ENCODE results near the gene CRAMP1. TPM values are rescaled to one million over a fixed set of nuclear protein-coding genes. Genes with fewer than 3 reads are reported as not detected.

The CRAMP1 gene, protein sequence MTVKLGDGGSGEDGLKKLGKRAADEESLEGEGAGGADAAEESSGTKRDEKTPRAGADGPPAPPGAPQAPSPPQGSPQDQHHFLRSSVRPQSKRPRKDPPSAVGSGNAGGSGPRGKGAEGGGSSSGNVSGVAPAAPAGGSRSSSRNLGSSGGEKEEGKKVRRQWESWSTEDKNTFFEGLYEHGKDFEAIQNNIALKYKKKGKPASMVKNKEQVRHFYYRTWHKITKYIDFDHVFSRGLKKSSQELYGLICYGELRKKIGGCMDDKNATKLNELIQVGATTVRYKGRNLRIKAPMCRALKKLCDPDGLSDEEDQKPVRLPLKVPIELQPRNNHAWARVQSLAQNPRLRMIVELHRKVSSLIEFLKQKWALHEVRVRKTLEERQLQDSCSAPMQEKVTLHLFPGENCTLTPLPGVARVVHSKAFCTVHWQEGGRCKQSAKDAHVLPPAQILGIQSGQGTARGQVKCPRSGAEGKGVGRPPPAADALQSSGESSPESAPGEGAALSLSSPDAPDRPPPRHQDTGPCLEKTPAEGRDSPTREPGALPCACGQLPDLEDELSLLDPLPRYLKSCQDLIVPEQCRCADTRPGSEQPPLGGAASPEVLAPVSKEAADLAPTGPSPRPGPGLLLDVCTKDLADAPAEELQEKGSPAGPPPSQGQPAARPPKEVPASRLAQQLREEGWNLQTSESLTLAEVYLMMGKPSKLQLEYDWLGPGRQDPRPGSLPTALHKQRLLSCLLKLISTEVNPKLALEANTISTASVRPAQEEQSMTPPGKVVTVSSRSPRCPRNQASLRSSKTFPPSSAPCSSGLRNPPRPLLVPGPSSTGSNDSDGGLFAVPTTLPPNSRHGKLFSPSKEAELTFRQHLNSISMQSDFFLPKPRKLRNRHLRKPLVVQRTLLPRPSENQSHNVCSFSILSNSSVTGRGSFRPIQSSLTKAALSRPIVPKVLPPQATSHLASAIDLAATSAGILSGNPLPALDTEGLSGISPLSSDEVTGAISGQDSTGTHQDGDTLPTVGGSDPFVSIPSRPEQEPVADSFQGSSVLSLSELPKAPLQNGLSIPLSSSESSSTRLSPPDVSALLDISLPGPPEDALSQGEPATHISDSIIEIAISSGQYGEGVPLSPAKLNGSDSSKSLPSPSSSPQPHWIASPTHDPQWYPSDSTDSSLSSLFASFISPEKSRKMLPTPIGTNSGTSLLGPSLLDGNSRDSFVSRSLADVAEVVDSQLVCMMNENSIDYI (N-terminal part only)
- total RNA-seq = 10 to 100 TPM; 12.0 to 20.6 TPM

DNA sequence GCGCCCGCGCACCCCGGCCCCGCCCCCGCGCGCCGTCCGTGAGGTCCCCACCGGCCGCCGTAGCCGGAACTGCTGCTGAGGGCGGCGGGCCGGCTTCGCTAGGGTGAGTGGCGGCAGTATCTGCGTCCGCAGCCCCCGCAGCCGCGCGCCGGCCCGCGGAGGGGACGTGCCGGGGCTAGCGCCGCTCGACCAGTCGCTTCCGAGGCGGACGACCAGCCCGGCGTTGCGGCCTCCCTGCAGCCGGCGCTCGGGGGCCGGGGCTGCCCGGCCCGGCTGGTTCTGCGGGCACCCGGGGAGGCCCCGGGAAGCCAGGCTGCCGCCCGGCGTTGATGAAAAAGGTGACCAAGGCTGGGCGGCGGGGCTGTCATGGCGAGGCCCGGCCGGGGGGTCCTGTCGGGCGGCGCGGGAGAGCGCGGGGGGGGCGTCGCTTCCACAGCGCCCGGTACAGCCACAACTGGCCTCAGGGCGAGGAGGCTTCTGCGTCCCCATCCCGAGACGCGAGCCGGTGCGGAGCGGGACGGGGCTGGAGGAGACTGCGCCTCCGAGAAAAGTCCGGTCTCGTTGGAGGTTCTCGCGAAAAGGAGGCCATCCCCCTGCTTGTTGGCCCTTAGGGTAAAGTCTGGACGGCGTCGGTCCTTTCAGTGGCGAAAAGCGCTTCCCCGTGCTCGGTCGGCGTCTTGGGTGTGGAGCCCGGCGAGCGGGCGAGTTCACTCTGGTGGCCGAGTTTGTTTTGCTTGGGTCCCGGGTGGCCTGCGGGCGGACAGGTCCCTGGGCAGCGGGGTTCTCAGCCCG lies at the start of gene CRAMP1:
Gene CRAMP1, plus strand, starts transcription at position 41 of the 792 bp plus-strand sequence. CDS start 2,280 bp downstream, outside the sequence.
- Mint-ChIP-seq H3K4me3 (peak within 1 kb of the TSS; percentile 92), H3K9me3 (no peaks in the 10 kb centered on the region), H3K36me3 (ENCODE audit: low read depth) (peaks cover 32% of the 10 kb centered on the region), H3K27me3 (no peaks in the 10 kb centered on the region), H3K27ac (peak within 1 kb of the TSS; percentile 96), H3K4me1 (peaks cover 17% of the 10 kb centered on the region)
- no peak for ATAC-seq (replicated peaks)

DNA sequence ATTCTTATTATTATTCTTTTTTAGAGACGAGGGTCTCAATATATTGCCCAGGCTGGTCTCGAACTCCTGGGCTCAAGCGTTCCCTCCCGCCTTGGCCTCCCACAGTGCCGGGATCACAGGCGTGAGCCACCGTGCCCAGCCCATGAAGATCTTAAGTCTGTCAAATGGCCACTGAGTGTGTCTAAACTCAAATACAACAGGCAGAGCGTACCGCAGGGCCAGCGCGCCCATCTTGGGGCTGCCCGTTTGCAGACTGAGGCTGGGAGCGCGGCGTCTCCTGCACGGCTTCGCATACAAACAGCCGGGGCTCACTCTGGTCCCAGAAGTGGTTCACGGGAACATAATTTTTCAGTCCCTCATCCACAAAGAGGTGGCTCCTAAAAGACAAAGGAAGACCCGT lies 48.4 kb upstream of the CRAMP1 start:
- no peak overlapping the region for H3K27ac Mint-ChIP-seq
- H3K4me3 Mint-ChIP-seq = no peak overlapping the region
- no peaks in the 10 kb centered on the region for H3K27me3 Mint-ChIP-seq
- ATAC-seq (replicated peaks) = no peak
- peaks cover 15% of the 10 kb centered on the region for H3K4me1 Mint-ChIP-seq
- no peaks in the 10 kb centered on the region for H3K36me3 Mint-ChIP-seq (ENCODE audit: low read depth)
- H3K9me3 Mint-ChIP-seq = peaks cover 3% of the 10 kb centered on the region

DNA sequence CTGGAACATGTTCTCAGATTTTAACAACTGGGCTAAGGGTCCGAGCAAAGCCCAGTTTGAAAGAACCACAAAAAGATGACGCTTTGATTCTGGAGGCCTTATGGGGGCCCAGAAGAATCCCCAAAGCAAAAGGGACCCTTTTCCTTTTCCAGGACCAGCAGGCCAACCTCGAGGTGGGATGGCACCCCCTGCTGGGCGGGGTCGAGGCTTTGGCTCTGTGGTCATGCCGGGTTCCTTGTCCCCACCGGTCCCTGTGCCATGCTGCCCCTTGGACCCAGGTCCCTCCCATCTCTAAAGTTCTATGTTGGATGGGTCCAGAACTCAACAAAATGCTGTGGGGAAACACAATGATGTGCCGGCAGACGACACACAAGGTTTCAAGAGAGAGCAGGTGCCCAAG lies 47.8 kb upstream of the CRAMP1 start:
- H3K36me3 Mint-ChIP-seq (ENCODE audit: low read depth) = no peaks in the 10 kb centered on the region
- H3K27me3 Mint-ChIP-seq = no peaks in the 10 kb centered on the region
- no peak overlapping the region for H3K27ac Mint-ChIP-seq
- no peak overlapping the region for H3K4me3 Mint-ChIP-seq
- H3K4me1 Mint-ChIP-seq = peaks cover 14% of the 10 kb centered on the region
- H3K9me3 Mint-ChIP-seq = peaks cover 3% of the 10 kb centered on the region
- no peak for ATAC-seq (replicated peaks)

DNA sequence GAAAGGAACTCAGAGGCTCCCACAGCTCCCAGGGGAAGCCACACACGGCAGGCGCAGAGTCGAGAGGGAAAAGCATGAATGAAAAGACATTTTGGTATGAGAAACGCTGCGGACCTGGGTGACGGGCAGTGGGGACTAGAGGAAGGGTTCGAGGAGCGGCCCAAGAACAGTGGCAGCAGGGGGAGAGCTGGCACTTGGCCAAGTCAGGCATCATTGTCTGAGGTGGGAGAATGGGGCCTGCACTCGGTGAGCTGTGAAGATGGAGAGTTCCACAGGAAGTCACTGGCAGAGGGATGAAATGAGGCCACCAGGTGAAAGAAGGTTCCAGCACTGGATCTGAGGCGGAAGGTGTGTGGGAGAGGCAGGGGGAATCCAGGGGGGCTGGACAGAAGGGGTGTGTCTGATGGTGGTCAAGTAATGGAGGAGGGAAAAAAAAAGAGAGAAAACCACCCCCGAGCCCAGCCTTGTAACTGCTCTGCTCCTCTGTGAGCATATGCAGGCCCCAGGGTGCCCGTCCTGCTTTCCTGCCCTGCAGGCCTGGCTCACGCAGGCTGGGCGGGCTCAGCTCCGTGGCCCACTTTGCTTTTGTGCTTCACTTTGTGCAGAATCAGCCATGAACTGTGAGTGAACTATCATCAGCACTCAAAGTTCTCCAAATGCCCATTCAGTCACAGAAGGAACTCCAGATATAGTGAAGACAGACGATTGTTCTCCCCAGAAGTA lies 46.9 kb upstream of the CRAMP1 start:
- ATAC-seq (replicated peaks) = no peak
- Mint-ChIP-seq H3K4me1 (peaks cover 7% of the 10 kb centered on the region), H3K36me3 (ENCODE audit: low read depth) (no peaks in the 10 kb centered on the region), H3K4me3 (no peak overlapping the region), H3K9me3 (no peaks in the 10 kb centered on the region), H3K27ac (peak overlapping the region; percentile 37), H3K27me3 (no peaks in the 10 kb centered on the region)

DNA sequence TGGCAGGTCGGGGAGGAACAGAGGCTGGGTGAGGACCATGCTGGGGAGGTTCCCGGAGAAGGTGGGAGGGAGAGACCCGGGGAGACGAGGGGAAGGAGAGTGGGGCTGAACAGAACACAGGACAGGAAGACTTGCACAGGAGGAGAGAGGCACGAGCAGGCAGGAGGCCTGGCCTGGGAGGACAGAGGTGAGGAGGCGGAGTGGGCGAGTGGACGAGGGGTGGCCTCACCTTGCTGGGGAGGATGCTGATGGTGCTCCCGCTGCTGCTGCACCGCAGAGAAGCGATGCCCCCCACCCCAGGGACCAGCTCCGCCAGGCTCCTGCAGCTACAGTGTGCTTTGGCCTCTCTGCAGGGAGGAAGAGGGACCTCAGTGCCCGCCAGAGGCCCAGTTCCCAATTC lies 44.2 kb upstream of the CRAMP1 start:
- Mint-ChIP-seq H3K4me3 (no peak overlapping the region), H3K27ac (no peak overlapping the region), H3K27me3 (no peaks in the 10 kb centered on the region), H3K4me1 (no peaks in the 10 kb centered on the region), H3K9me3 (no peaks in the 10 kb centered on the region), H3K36me3 (ENCODE audit: low read depth) (no peaks in the 10 kb centered on the region)
- no peak for ATAC-seq (replicated peaks)

DNA sequence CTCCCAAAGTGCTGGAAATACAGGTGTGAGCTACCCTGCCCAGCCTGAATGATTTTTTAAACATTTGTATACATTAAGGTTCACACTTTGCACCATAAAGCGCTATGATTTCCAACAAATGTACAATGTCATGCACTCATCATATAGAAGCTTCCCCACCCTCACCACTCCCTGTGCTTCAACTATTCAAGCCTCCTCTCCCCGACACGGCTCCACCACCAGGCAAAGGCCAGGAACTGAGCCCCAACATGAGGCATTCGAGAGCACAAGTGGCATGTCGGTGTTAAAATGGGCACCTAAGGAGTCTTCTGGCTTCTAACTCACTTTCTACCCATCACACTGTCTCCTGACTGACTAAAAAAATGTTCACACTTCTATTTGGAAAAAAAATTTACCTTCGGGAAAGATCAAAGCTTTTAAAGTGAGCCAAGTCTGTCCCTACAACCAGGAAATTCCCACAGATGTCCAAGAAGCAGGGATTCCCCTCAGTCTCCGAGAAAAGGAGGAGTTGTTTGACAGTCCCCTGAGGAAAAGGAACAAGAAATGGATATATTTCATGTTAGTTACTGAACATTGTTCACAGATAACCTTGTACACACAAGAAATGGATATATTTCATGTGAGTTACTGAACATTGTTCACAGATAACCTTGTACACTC lies 41.0 kb upstream of the CRAMP1 start:
- no peaks in the 10 kb centered on the region for H3K27me3 Mint-ChIP-seq
- no peaks in the 10 kb centered on the region for H3K36me3 Mint-ChIP-seq (ENCODE audit: low read depth)
- H3K27ac Mint-ChIP-seq = no peak overlapping the region
- H3K9me3 Mint-ChIP-seq = no peaks in the 10 kb centered on the region
- H3K4me1 Mint-ChIP-seq = no peaks in the 10 kb centered on the region
- H3K4me3 Mint-ChIP-seq = no peak overlapping the region
- ATAC-seq (replicated peaks) = no peak

DNA sequence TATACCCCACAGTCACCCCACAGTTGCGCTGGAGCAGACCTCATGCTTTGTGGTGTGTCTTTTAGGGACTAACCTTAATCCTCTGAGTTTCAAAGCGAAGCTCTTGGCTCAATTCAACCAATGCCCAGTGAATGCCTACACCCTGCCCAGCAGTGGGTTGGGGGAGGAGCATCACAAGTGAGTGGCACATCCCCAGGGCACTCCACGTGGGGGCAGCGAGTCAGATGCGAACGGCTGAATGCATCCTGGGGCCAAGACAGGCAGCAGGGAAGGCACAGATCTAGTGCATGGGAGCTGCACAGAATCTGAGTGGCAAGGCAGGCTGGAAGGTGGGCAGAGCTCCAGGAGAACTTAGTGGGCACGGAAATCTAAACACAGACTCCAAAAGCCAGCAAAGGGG lies 39.5 kb upstream of the CRAMP1 start:
- no peaks in the 10 kb centered on the region for H3K36me3 Mint-ChIP-seq (ENCODE audit: low read depth)
- H3K4me3 Mint-ChIP-seq = no peak overlapping the region
- no peak for ATAC-seq (replicated peaks)
- H3K4me1 Mint-ChIP-seq = no peaks in the 10 kb centered on the region
- no peaks in the 10 kb centered on the region for H3K9me3 Mint-ChIP-seq
- H3K27me3 Mint-ChIP-seq = no peaks in the 10 kb centered on the region
- no peak overlapping the region for H3K27ac Mint-ChIP-seq

DNA sequence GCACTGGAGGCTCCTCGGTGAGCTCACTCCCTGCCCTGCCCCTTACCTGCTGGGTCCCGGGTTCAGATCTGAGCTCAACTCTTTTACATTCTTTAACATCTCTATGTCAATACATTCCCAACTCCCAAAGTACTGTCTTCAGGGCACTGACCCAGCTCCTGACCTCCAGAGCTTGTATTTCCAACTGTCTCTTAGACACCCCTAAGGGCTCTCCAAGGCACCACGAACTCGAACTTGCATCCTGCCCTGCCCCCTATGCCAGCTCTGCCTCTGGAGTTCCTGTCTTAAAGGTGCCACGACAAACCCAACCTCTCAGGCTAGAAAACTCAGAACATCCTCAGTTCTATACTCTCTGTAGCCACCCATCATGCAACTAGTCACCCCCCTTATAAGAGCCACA lies 38.9 kb upstream of the CRAMP1 start:
- no peaks in the 10 kb centered on the region for H3K27me3 Mint-ChIP-seq
- H3K27ac Mint-ChIP-seq = no peak overlapping the region
- no peaks in the 10 kb centered on the region for H3K4me1 Mint-ChIP-seq
- no peak overlapping the region for H3K4me3 Mint-ChIP-seq
- no peaks in the 10 kb centered on the region for H3K9me3 Mint-ChIP-seq
- no peaks in the 10 kb centered on the region for H3K36me3 Mint-ChIP-seq (ENCODE audit: low read depth)
- no peak for ATAC-seq (replicated peaks)

DNA sequence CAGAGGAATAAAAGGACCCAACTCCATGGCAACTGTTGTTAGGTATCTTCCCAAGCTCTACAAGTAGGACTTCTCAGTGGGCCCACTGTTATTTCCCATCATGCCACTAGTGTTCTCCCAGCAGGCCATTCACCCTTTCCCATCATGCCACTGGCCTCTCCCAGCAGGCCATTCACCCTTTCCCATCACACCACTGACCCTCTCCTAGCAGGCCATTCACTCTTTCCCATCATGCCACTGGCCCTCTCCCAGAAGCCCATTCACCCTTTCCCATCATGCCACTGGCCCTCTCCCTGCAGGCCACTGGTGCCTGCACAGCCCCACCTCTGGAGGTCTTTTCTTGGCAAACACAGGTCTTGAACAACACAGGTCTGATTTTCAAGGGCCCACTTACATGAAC lies 36.6 kb upstream of the CRAMP1 start:
- ATAC-seq (replicated peaks) = no peak
- Mint-ChIP-seq H3K36me3 (ENCODE audit: low read depth) (no peaks in the 10 kb centered on the region), H3K4me3 (no peak overlapping the region), H3K27ac (no peak overlapping the region), H3K4me1 (no peaks in the 10 kb centered on the region), H3K9me3 (no peaks in the 10 kb centered on the region), H3K27me3 (no peaks in the 10 kb centered on the region)

DNA sequence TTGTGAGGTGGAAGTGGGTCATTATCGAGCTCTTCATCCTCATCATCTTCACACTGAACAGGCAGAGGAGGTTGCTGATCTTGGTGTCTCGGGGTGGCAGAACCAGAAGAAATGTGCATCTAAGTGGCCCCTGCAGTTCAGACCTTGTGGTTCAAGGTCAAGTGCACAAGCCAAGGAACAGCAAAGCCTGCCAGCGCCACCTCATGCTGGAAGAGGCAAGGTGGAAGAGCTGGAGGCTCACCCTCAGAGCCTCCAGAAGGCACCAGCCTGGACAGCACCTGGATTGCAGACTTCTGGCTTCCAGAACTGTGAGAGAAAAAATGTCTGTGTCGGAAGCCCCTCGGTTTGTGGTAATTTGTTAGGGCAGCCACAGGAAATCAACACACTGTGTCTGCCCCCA lies 32.9 kb upstream of the CRAMP1 start:
- Mint-ChIP-seq H3K4me3 (no peak overlapping the region), H3K27me3 (no peaks in the 10 kb centered on the region), H3K36me3 (ENCODE audit: low read depth) (no peaks in the 10 kb centered on the region), H3K27ac (no peak overlapping the region), H3K4me1 (no peaks in the 10 kb centered on the region), H3K9me3 (no peaks in the 10 kb centered on the region)
- ATAC-seq (replicated peaks) = peak; percentile 40

DNA sequence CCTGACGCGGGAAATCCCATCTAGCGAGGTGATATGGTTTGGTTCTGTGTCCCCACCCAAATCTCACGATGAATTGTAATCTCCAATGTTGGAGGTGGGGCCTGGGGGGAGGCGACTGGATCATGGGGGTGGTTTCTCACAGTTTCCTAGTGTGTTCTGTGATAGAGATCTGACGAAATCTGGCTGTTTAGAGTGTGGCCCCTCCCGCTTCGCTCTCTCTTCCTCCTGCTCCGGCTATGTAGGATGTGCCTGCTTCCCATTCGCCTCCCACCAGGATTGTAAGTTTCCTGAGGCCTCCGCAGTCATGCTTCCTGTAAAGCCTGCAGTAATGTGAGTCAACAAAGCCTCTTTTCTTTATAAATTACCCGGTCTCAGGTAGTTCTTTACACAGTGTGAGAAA lies 31.9 kb upstream of the CRAMP1 start:
- Mint-ChIP-seq H3K27ac (no peak overlapping the region), H3K9me3 (no peaks in the 10 kb centered on the region), H3K36me3 (ENCODE audit: low read depth) (no peaks in the 10 kb centered on the region), H3K4me3 (no peak overlapping the region), H3K27me3 (no peaks in the 10 kb centered on the region), H3K4me1 (no peaks in the 10 kb centered on the region)
- ATAC-seq (replicated peaks) = no peak

DNA sequence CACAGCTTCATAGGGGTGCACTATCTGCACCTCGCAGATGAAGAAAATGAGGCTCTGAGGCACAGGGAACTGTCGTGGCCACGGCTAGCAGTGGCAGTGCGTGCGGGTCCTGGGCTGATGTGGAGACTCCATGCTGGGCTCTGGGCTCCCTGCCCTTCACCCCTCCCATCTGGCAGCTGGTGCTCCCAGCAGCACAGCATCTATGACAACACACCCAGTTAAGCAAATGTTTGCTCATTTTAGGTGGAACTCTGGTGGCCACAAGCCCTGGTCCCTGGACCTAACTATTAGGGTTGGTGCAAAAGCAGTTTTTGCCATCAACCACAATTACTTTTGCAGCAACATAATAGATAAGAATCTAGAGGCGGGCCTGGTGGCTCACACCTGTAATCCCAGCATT lies 31.2 kb upstream of the CRAMP1 start:
- no peaks in the 10 kb centered on the region for H3K27me3 Mint-ChIP-seq

DNA sequence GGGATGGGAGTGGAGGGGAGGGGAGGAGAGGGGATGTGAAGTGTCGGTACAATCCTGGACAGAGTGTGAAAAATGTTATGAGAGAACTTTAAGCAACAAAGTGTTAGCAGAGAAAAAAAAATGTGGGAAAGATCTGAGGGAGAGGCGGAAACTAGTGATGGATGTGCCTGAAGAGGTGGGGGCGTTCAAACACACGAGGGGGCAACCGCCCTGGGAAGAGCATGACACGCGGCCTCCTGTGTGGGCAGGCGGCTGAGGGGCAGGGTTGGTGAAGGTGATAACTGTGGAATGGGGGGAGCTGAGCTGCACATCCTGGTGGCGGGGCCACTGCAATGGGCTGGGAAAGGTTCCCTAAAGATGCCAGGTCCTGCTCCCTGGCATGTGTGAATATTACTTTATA lies 30.4 kb upstream of the CRAMP1 start:
- no peak for ATAC-seq (replicated peaks)
- H3K4me3 Mint-ChIP-seq = no peak overlapping the region
- no peaks in the 10 kb centered on the region for H3K36me3 Mint-ChIP-seq (ENCODE audit: low read depth)
- H3K9me3 Mint-ChIP-seq = no peaks in the 10 kb centered on the region
- no peaks in the 10 kb centered on the region for H3K4me1 Mint-ChIP-seq
- H3K27ac Mint-ChIP-seq = no peak overlapping the region
- no peaks in the 10 kb centered on the region for H3K27me3 Mint-ChIP-seq

More for the DNA sequence above, 31.2 kb upstream of the CRAMP1 start:
- Mint-ChIP-seq H3K36me3 (ENCODE audit: low read depth) (no peaks in the 10 kb centered on the region), H3K9me3 (no peaks in the 10 kb centered on the region), H3K4me3 (no peak overlapping the region), H3K27ac (no peak overlapping the region), H3K4me1 (no peaks in the 10 kb centered on the region)
- ATAC-seq (replicated peaks) = no peak
